ENCODE measurements around the gene ADAMTS19.

ADAMTS19 gene

GRCh38 chr5:129460672-129460935, 506 bp downstream of the ADAMTS19 start:
- DNase-seq (ENCODE audit: extremely low read depth, insufficient read length), result no peak
- TF ChIP-seq CTCF (IDR thresholded peaks at IDR 0.05; ENCODE audit: insufficient read depth, low read length, poor library complexity, severe bottlenecking), result no peak
- Histone ChIP-seq H3K4me3 (replicated peaks; ENCODE audit: low read depth, low read length) (no peak overlapping the region; the same call in 1 of the 2 replicates), H3K36me3 (ENCODE audit: control insufficient read depth, insufficient read depth, low read length) (no peaks in the 10 kb centered on the region), H3K27me3 (replicated peaks; ENCODE audit: control insufficient read depth, insufficient read depth, low read length) (no peaks in the 10 kb centered on the region; the same call in 1 of the 2 replicates)

- Histone ChIP-seq H3K36me3 (ENCODE audit: control insufficient read depth, insufficient read depth, low read length) (no peaks in the 10 kb centered on the region), H3K4me3 (replicated peaks; ENCODE audit: low read depth, low read length) (peak overlapping the region; percentile 22), H3K27me3 (replicated peaks; ENCODE audit: control insufficient read depth, insufficient read depth, low read length) (no peaks in the 10 kb centered on the region; the same call in 1 of the 2 replicates)
- TF ChIP-seq CTCF (IDR thresholded peaks at IDR 0.05; ENCODE audit: insufficient read depth, low read length, poor library complexity, severe bottlenecking), result peak; percentile 46
- peak; percentile 31 for DNase-seq (ENCODE audit: extremely low read depth, insufficient read length)
Observed at GRCh38 chr5:129460936-129461710, 1.0 kb downstream of the ADAMTS19 start.

- no peak for TF ChIP-seq CTCF (IDR thresholded peaks at IDR 0.05; ENCODE audit: insufficient read depth, low read length, poor library complexity, severe bottlenecking)
- no peak overlapping the region for H3K4me3 ChIP-seq (replicated peaks; ENCODE audit: low read depth, low read length)
- DNase-seq (ENCODE audit: extremely low read depth, insufficient read length), result no peak
- H3K36me3 ChIP-seq (ENCODE audit: control insufficient read depth, insufficient read depth, low read length), result no peaks in the 10 kb centered on the region
- H3K27me3 ChIP-seq (replicated peaks; ENCODE audit: control insufficient read depth, insufficient read depth, low read length), result no peaks in the 10 kb centered on the region; the same call in 1 of the 2 replicates
Observed at GRCh38 chr5:129461711-129462332, 1.7 kb downstream of the ADAMTS19 start.

- DNase-seq (ENCODE audit: extremely low read depth, insufficient read length), result no peak
- TF ChIP-seq CTCF (IDR thresholded peaks at IDR 0.05; ENCODE audit: insufficient read depth, low read length, poor library complexity, severe bottlenecking), result no peak
- Histone ChIP-seq H3K27me3 (replicated peaks; ENCODE audit: control insufficient read depth, insufficient read depth, low read length) (no peaks in the 10 kb centered on the region), H3K36me3 (ENCODE audit: control insufficient read depth, insufficient read depth, low read length) (no peaks in the 10 kb centered on the region), H3K4me3 (replicated peaks; ENCODE audit: low read depth, low read length) (no peak overlapping the region)
Observed at GRCh38 chr5:129465776-129466344, 5.8 kb downstream of the ADAMTS19 start.

GRCh38 chr5:129474544-129474943, 14.4 kb downstream of the ADAMTS19 start:
- Histone ChIP-seq H3K4me3 (replicated peaks; ENCODE audit: low read depth, low read length) (no peak overlapping the region), H3K36me3 (ENCODE audit: control insufficient read depth, insufficient read depth, low read length) (no peaks in the 10 kb centered on the region), H3K27me3 (replicated peaks; ENCODE audit: control insufficient read depth, insufficient read depth, low read length) (no peaks in the 10 kb centered on the region)
- DNase-seq (ENCODE audit: extremely low read depth, insufficient read length), result no peak
- no peak for TF ChIP-seq CTCF (IDR thresholded peaks at IDR 0.05; ENCODE audit: insufficient read depth, low read length, poor library complexity, severe bottlenecking)
